Activated CD4-positive, alpha-beta T cell treated with anti-CD3 and anti-CD28 coated beads, Interleukin-2, amount 50 U/mL, for 16 hours (primary cell): ENCODE measurements around the gene BRSK2.

Experiments
- DNase-seq: peaks from one replicate; pipeline ENCODE4 v3.0.0-alpha.2; 2020

Gene BRSK2

GRCh38 chr11:1377231-1377780, 12.4 kb upstream of the BRSK2 start:
- DNase-seq: no peak

- DNase-seq: no peak
Observed at GRCh38 chr11:1381793-1382425, 7.8 kb upstream of the BRSK2 start.

- DNase-seq: no peak
Observed at GRCh38 chr11:1382429-1382828, 7.3 kb upstream of the BRSK2 start.

GRCh38 chr11:1382831-1383607, 6.7 kb upstream of the BRSK2 start:
- peak; percentile 67 for DNase-seq

GRCh38 chr11:1384199-1384970, 5.3 kb upstream of the BRSK2 start:
- DNase-seq: no peak

GRCh38 chr11:1387521-1387920, 2.2 kb upstream of the BRSK2 start:
- no peak for DNase-seq

- DNase-seq: no peak
Observed at GRCh38 chr11:1387961-1388762, 1.6 kb upstream of the BRSK2 start.

- DNase-seq: no peak
Observed at GRCh38 chr11:1388763-1389102, 1.0 kb upstream of the BRSK2 start.

GRCh38 chr11:1389103-1389931, 417 bp upstream of the BRSK2 start:
- DNase-seq: peak; percentile 96

GRCh38 chr11:1390569-1391164, 933 bp downstream of the BRSK2 start:
- DNase-seq: no peak

GRCh38 chr11:1391165-1392075, 1.7 kb downstream of the BRSK2 start:
- no peak for DNase-seq

- DNase-seq: no peak
Observed at GRCh38 chr11:1392111-1392510, 2.4 kb downstream of the BRSK2 start.

- DNase-seq: no peak
Observed at GRCh38 chr11:1392561-1392960, 2.8 kb downstream of the BRSK2 start.

GRCh38 chr11:1393038-1393710, 3.4 kb downstream of the BRSK2 start:
- DNase-seq: no peak

GRCh38 chr11:1394936-1395772, 5.4 kb downstream of the BRSK2 start:
- DNase-seq: no peak

- no peak for DNase-seq
Observed at GRCh38 chr11:1395773-1396374, 6.1 kb downstream of the BRSK2 start.

GRCh38 chr11:1396375-1396841, 6.7 kb downstream of the BRSK2 start:
- DNase-seq: no peak
